ENCODE data around the gene IL13. TPM values are rescaled to one million over a fixed set of nuclear protein-coding genes. Genes with fewer than 3 reads are reported as not detected.
"Not testable (repeated sequence)": the region's sequence is repeated elsewhere in the genome, so short reads cannot be mapped to it uniquely, and the experiment has no call there.

The IL13 gene
- 1 to 10 TPM in 1 of 8 experiments, under 1 TPM in 3, not detected in 4; 0.14 to 1.1 (median 0.37) TPM for total RNA-seq

- peaks cover 4 to 6% of the 10 kb centered on the region in 2 donors for H3K4me1 ChIP-seq (replicated peaks in 1 of 2)
- no peak for ATAC-seq (replicated peaks in 6 of 8)
- no peak within 1 kb of the TSS for H3K27ac ChIP-seq
- in situ Hi-C loops (cut with MboI; ENCODE audit: low pct_unique_long_range_greater_than_20kb in 2 of 9, low sequenced_read_pairs in 9 of 9, unreplicated experiment in 9 of 9) = loop anchor here in 1 of 9 experiments (25.0 kb wide), 1 partner anchor 154 kb away; the partner anchor contains the start of gene SOWAHA
- WGBS, 10 experiments = 87 to 100% (median 93%) methylated on average over 1 to 7 of the region's 12 CpGs; no CpG with 5 or more reads in 2 of the 10 experiments
- H3K4me3 ChIP-seq = no peak within 1 kb of the TSS
Observed at GRCh38 chr5:132657676-132658380, at the start of gene IL13. Gene IL13, plus strand, starts transcription at chr5:132658173. Its CDS starts 14 bp downstream, at chr5:132658187.

GRCh38 chr5:132611965-132612364 is 46.0 kb upstream of the IL13 start:
- H3K27ac ChIP-seq = no peak overlapping the region
- H3K4me1 ChIP-seq (replicated peaks in 1 of 2) = no peaks in the 10 kb centered on the region
- ATAC-seq (replicated peaks in 6 of 8) = no peak
- H3K4me3 ChIP-seq = no peak overlapping the region
- in situ Hi-C loops (cut with MboI; ENCODE audit: low pct_unique_long_range_greater_than_20kb in 2 of 9, low sequenced_read_pairs in 9 of 9, unreplicated experiment in 9 of 9) = no loop called here
- WGBS, 10 experiments = 38 to 100% (median 94%) methylated on average over 1 to 2 of the region's 2 CpGs

- Histone ChIP-seq H3K4me1 (replicated peaks in 1 of 2) (no peaks in the 10 kb centered on the region), H3K27ac (no peak overlapping the region), H3K4me3 (no peak overlapping the region)
- in situ Hi-C loops (cut with MboI; ENCODE audit: low pct_unique_long_range_greater_than_20kb in 2 of 9, low sequenced_read_pairs in 9 of 9, unreplicated experiment in 9 of 9) = no loop called here
- WGBS, 10 experiments = 67 to 100% (median 100%) methylated on average over 1 of the region's 1 CpG; no CpG with 5 or more reads in 1 of the 10 experiments
- no peak for ATAC-seq (replicated peaks in 6 of 8)
Observed at GRCh38 chr5:132612846-132613245, 45.1 kb upstream of the IL13 start.

- H3K4me1 ChIP-seq (replicated peaks in 1 of 2) = no peaks in the 10 kb centered on the region
- no peak overlapping the region for H3K27ac ChIP-seq
- H3K4me3 ChIP-seq = no peak overlapping the region
- in situ Hi-C loops (cut with MboI; ENCODE audit: low pct_unique_long_range_greater_than_20kb in 2 of 9, low sequenced_read_pairs in 9 of 9, unreplicated experiment in 9 of 9) = no loop called here
- ATAC-seq (replicated peaks in 6 of 8) = no peak
Observed at GRCh38 chr5:132621699-132622098, 36.3 kb upstream of the IL13 start.

- H3K27ac ChIP-seq = no peak overlapping the region
- in situ Hi-C loops (cut with MboI; ENCODE audit: low pct_unique_long_range_greater_than_20kb in 2 of 9, low sequenced_read_pairs in 9 of 9, unreplicated experiment in 9 of 9) = no loop called here
- H3K4me1 ChIP-seq (replicated peaks in 1 of 2) = no peaks in the 10 kb centered on the region
- H3K4me3 ChIP-seq = no peak overlapping the region
- no peak for ATAC-seq (replicated peaks in 6 of 8)
Observed at GRCh38 chr5:132622608-132623007, 35.4 kb upstream of the IL13 start.

- Histone ChIP-seq H3K4me1 (replicated peaks in 1 of 2) (no peaks in the 10 kb centered on the region), H3K4me3 (no peak overlapping the region), H3K27ac (no peak overlapping the region)
- 62 to 100% (median 93%) methylated on average over 1 to 2 of the region's 2 CpGs; no CpG with 5 or more reads in 2 of the 10 experiments for WGBS, 10 experiments
- ATAC-seq (replicated peaks in 6 of 8) = no peak
- in situ Hi-C loops (cut with MboI; ENCODE audit: low pct_unique_long_range_greater_than_20kb in 2 of 9, low sequenced_read_pairs in 9 of 9, unreplicated experiment in 9 of 9) = no loop called here
Observed at GRCh38 chr5:132627470-132627869, 30.5 kb upstream of the IL13 start.

GRCh38 chr5:132628814-132629213 is 29.2 kb upstream of the IL13 start:
- in situ Hi-C loops (cut with MboI; ENCODE audit: low pct_unique_long_range_greater_than_20kb in 2 of 9, low sequenced_read_pairs in 9 of 9, unreplicated experiment in 9 of 9) = no loop called here
- H3K4me1 ChIP-seq (replicated peaks in 1 of 2) = no peaks in the 10 kb centered on the region

GRCh38 chr5:132629230-132629944 is 28.6 kb upstream of the IL13 start:
- Histone ChIP-seq H3K4me3 (no peak overlapping the region), H3K4me1 (replicated peaks in 1 of 2) (no peaks in the 10 kb centered on the region), H3K27ac (no peak overlapping the region)
- no peak for ATAC-seq (replicated peaks in 6 of 8)
- WGBS, 10 experiments = 92 to 100% (median 98%) methylated on average over 2 to 5 of the region's 5 CpGs; no CpG with 5 or more reads in 2 of the 10 experiments
- in situ Hi-C loops (cut with MboI; ENCODE audit: low pct_unique_long_range_greater_than_20kb in 2 of 9, low sequenced_read_pairs in 9 of 9, unreplicated experiment in 9 of 9) = no loop called here

More at GRCh38 chr5:132628814-132629213, 29.2 kb upstream of the IL13 start:
- Histone ChIP-seq H3K4me3 (no peak overlapping the region), H3K27ac (no peak overlapping the region)
- no peak for ATAC-seq (replicated peaks in 6 of 8)
- WGBS, 10 experiments = 80 to 100% (median 94%) methylated on average over 1 to 2 of the region's 2 CpGs; no CpG with 5 or more reads in 3 of the 10 experiments

GRCh38 chr5:132633587-132633986 is 24.4 kb upstream of the IL13 start:
- H3K4me3 ChIP-seq; in situ Hi-C loops (cut with MboI; ENCODE audit: low pct_unique_long_range_greater_than_20kb in 2 of 9, low sequenced_read_pairs in 9 of 9, unreplicated experiment in 9 of 9); H3K27ac ChIP-seq; ATAC-seq (replicated peaks in 6 of 8); H3K4me1 ChIP-seq (replicated peaks in 1 of 2): not testable (repeated sequence)
- WGBS, 10 experiments = 86 to 100% (median 94%) methylated on average over 2 to 4 of the region's 4 CpGs

- no peak for ATAC-seq (replicated peaks in 6 of 8)
- Histone ChIP-seq H3K4me3 (no peak overlapping the region), H3K4me1 (replicated peaks in 1 of 2) (no peaks in the 10 kb centered on the region), H3K27ac (no peak overlapping the region)
- 92 to 100% (median 96%) methylated on average over 2 to 4 of the region's 4 CpGs; no CpG with 5 or more reads in 1 of the 10 experiments for WGBS, 10 experiments
- in situ Hi-C loops (cut with MboI; ENCODE audit: low pct_unique_long_range_greater_than_20kb in 2 of 9, low sequenced_read_pairs in 9 of 9, unreplicated experiment in 9 of 9) = no loop called here
Observed at GRCh38 chr5:132635873-132636272, 22.1 kb upstream of the IL13 start.

GRCh38 chr5:132637241-132637640 is 20.7 kb upstream of the IL13 start:
- H3K4me1 ChIP-seq (replicated peaks in 1 of 2) = no peaks in the 10 kb centered on the region
- in situ Hi-C loops (cut with MboI; ENCODE audit: low pct_unique_long_range_greater_than_20kb in 2 of 9, low sequenced_read_pairs in 9 of 9, unreplicated experiment in 9 of 9) = no loop called here
- ATAC-seq (replicated peaks in 6 of 8) = no peak
- 80 to 100% (median 100%) methylated on average over 1 to 4 of the region's 4 CpGs; no CpG with 5 or more reads in 2 of the 10 experiments for whole genome bisulfite sequencing, 10 experiments
- no peak overlapping the region for H3K4me3 ChIP-seq
- no peak overlapping the region for H3K27ac ChIP-seq

GRCh38 chr5:132639706-132640130 is 18.3 kb upstream of the IL13 start:
- 80 to 100% (median 100%) methylated on average over 1 to 2 of the region's 2 CpGs; no CpG with 5 or more reads in 3 of the 10 experiments for WGBS, 10 experiments
- in situ Hi-C loops (cut with MboI; ENCODE audit: low pct_unique_long_range_greater_than_20kb in 2 of 9, low sequenced_read_pairs in 9 of 9, unreplicated experiment in 9 of 9) = no loop called here
- no peak for ATAC-seq (replicated peaks in 6 of 8)

GRCh38 chr5:132640613-132641012 is 17.4 kb upstream of the IL13 start:
- 72 to 100% (median 97%) methylated on average over 1 to 4 of the region's 4 CpGs; no CpG with 5 or more reads in 2 of the 10 experiments for WGBS, 10 experiments
- Histone ChIP-seq H3K4me3 (no peak overlapping the region), H3K4me1 (replicated peaks in 1 of 2) (no peaks in the 10 kb centered on the region), H3K27ac (no peak overlapping the region)
- no peak for ATAC-seq (replicated peaks in 6 of 8)
- in situ Hi-C loops (cut with MboI; ENCODE audit: low pct_unique_long_range_greater_than_20kb in 2 of 9, low sequenced_read_pairs in 9 of 9, unreplicated experiment in 9 of 9) = no loop called here

More at GRCh38 chr5:132639706-132640130, 18.3 kb upstream of the IL13 start:
- Histone ChIP-seq H3K27ac (no peak overlapping the region), H3K4me1 (replicated peaks in 1 of 2) (no peaks in the 10 kb centered on the region), H3K4me3 (no peak overlapping the region)
